SJCRH30 (cell line): ENCODE results near the gene CTNNAL1. TPM values are rescaled to one million over a fixed set of nuclear protein-coding genes. Genes with fewer than 3 reads are reported as not detected.
"Not testable (repeated sequence)": the region's sequence is repeated elsewhere in the genome, so short reads cannot be mapped to it uniquely, and the experiment has no call there.

Experiments used
- DNase-seq, 2 experiments: peaks; one replicate each; pipeline ENCODE4 v3.0.0-alpha.2; 2015 to 2020
- H3K27ac ChIP-seq: fragments of 250-450 bp; sonication (Bioruptor Pico); 2 replicates; pipeline ENCODE4 v1.5.1; 2020; ENCODE audit warnings: mild to moderate bottlenecking, moderate library complexity
- H3K27me3 ChIP-seq: fragments of 250-450 bp; sonication (Bioruptor Pico); 2 replicates; pipeline ENCODE4 v1.5.1; 2020; ENCODE audit warnings: mild to moderate bottlenecking, moderate library complexity
- H3K36me3 ChIP-seq: fragments of 250-450 bp; sonication (Bioruptor Pico); 2 replicates; pipeline ENCODE4 v1.5.1; 2020; ENCODE audit warnings: mild to moderate bottlenecking, moderate library complexity
- H3K4me1 ChIP-seq: fragments of 250-450 bp; sonication (Bioruptor Pico); 2 replicates; pipeline ENCODE4 v1.5.1; 2020; ENCODE audit warnings: mild to moderate bottlenecking, moderate library complexity
- H3K4me3 ChIP-seq: fragments of 250-450 bp; sonication (Bioruptor Pico); 2 replicates; pipeline ENCODE4 v1.5.1; 2020; ENCODE audit warnings: mild to moderate bottlenecking, moderate library complexity
- H3K9me3 ChIP-seq: fragments of 250-450 bp; sonication (Bioruptor Pico); replicated peaks from 2 replicates; pipeline ENCODE4 v1.5.1; 2020; ENCODE audit warnings: mild to moderate bottlenecking, moderate library complexity
- total RNA-seq: library from RNA; depleted of rRNA; stranded (reverse); fragments of >200 nt; shearing (Covaris generic); gene quantifications from 2 replicates; pipeline ENCODE4 v1.2.3, GENCODE V29; 2014

CTNNAL1 gene
- total RNA-seq, 1 experiment from 2014 or later = 89.7 TPM

DNA sequence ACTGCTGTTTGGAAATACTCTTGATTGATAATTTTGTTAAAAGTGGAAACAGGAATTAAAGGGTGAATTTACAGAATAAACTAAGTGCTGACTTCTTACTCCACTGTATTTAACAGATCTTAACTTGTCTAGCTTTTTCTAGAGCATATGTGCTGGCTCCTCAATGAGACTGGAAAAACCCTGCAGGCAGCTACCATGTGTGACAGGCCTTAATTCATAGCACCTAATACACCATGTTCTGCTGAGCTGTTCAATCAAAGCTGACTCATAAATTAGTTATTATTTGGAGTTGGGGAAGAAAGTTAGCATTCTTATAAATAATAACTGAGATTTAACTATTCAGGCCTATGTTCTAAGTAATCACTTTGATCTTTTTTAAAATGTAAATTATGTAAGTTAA, 29.4 kb downstream of the CTNNAL1 start:
- Histone ChIP-seq H3K4me3 (no peak overlapping the region), H3K27ac (no peak overlapping the region), H3K4me1 (no peaks in the 10 kb centered on the region), H3K9me3 (no peaks in the 10 kb centered on the region), H3K27me3 (no peaks in the 10 kb centered on the region), H3K36me3 (peaks cover 51% of the 10 kb centered on the region)
- DNase-seq = no peak

DNA sequence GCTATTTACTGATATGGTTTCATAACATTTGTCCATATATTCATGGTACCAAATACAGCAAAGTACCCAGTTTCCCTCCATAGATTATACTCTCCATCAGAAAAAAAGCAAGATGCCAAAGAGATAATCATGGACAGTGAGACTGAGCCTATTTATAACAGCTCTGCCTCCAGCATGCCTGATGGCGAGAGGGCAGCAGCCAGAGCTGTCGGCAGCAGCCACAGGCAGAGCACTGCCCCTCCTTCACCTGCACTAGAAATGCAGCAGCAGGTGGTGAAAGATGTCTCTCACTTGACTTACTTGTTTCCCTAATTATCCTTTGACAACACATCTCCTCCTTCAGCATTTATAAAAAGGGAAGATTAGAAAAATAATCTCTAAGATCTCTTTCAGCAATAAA, 32.4 kb downstream of the CTNNAL1 start:
- H3K36me3 ChIP-seq = peaks cover 63% of the 10 kb centered on the region
- 0 out of 2 replicates have a peak, but pooled peaks cover 4% of the 10 kb centered on the region for H3K27me3 ChIP-seq
- no peak overlapping the region for H3K27ac ChIP-seq
- no peaks in the 10 kb centered on the region for H3K4me1 ChIP-seq
- no peak for DNase-seq
- H3K9me3 ChIP-seq = no peaks in the 10 kb centered on the region
- no peak overlapping the region for H3K4me3 ChIP-seq

DNA sequence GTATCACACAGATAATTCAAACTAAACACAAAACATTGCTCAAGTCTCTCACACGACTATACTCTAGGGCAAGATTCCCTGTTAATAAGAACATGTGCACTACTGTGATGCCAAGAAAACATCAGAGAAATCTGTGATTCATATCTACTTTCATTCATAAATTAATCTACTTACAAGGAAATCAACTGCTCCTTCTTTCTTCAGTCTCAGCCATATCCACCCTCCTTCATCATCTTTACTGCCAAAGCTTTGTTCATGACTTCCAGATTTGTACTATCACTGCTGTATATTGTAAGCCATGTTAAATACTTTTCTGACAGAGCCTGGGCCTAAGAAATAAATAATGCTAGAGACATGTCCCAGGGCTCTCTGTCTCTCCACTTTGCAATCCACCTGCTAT, 35.1 kb downstream of the CTNNAL1 start:
- H3K27ac ChIP-seq = no peak overlapping the region
- H3K27me3 ChIP-seq = 0 out of 2 replicates have a peak, but pooled peaks cover 5% of the 10 kb centered on the region
- H3K4me1 ChIP-seq = no peaks in the 10 kb centered on the region
- DNase-seq = no peak
- no peaks in the 10 kb centered on the region for H3K9me3 ChIP-seq
- no peak overlapping the region for H3K4me3 ChIP-seq
- H3K36me3 ChIP-seq = peaks cover 49% of the 10 kb centered on the region

DNA sequence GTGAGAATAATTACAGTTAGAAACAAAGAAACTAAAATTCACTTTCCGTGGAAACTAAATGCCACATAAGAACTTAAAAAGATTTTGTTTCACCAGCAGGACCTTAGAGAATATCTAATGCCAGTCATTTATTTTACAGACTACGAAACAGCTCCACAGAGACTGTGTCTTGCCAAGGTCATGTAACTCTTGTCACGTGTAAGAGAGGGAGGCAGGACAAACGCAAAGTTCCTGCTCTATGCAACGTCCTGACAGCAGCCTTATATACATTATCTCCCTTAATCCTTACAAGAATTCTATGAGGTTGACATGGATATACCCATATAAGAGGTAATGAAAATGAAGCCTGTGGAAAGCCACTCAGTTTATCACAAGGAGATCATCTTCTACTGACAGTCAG, 39.4 kb downstream of the CTNNAL1 start:
- no peak overlapping the region for H3K4me3 ChIP-seq
- peaks cover 44% of the 10 kb centered on the region for H3K36me3 ChIP-seq
- no peak for DNase-seq
- 0 out of 2 replicates have a peak, but pooled peaks cover 5% of the 10 kb centered on the region for H3K27me3 ChIP-seq
- H3K9me3 ChIP-seq = no peaks in the 10 kb centered on the region
- no peak overlapping the region for H3K27ac ChIP-seq
- H3K4me1 ChIP-seq = no peaks in the 10 kb centered on the region

DNA sequence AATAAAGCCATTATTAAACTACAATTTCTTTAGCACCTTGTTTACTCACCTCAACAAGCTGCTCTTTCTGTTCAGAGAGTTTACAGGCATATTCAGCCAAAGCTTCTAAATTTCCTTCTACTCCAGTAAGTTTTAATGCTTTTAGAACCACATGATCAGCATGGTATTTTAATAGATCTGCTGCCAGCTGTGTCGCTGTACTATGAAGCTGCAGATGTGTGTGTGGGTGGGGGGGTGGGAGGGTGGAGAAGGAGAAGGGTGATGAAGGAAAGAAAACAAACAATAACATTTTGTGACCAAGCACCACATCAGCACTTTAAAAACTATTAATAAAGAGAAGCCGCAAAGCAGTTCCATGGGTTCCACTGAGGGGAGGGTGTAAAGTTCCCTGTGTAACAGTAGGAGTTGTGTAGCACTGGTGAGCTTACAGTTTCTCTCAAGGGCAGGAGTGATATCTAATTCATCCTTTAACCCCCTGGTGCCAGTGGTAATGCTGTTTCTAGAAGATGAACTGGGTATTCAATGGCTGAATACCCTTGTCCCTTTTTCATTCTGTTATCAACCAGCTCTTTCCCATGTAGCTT, 40.6 kb downstream of the CTNNAL1 start:
- Histone ChIP-seq H3K27ac (no peak overlapping the region), H3K9me3 (no peaks in the 10 kb centered on the region), H3K27me3 (0 out of 2 replicates have a peak, but pooled peaks cover 5% of the 10 kb centered on the region), H3K4me1 (no peaks in the 10 kb centered on the region), H3K4me3 (no peak overlapping the region), H3K36me3 (peaks cover 32% of the 10 kb centered on the region)
- no peak for DNase-seq

DNA sequence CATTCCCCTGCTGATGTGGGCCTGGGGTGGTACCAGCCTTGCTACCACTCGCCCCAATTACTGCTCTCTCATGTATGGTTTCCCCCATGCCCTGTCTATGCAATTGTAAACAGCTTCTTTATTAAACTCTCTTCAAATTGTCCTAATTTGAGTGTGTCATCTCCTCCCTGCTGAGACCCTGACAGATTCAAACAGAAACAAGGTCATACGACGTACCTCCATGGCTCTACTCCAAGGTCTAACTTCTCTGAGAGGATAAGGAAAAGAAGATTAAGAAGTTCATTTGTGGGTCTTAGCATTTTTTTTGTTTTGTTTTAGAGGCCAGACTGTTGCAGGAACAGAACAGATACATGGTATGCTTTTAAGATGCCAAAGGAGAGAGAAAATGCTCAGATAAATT, 41.1 kb downstream of the CTNNAL1 start:
- no peak overlapping the region for H3K27ac ChIP-seq

DNA sequence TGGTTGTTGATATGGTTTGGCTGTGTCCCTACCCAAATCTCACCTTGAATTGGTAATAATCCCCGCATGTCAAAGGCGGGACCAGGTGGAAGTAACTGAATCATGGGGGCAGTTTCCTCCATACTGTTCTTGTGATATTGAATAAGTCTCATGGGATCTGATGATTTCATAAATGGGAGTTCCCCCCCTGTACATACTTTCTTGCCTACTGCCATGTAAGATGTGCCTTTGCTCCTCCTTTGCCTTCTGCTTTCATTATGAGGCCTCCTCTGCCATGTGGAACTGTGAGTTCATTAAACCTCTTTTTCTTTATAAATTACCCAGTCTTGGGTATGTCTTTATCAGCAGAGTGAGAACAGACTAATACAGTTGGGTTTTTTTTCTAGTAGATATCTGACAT, 41.9 kb downstream of the CTNNAL1 start:
- peaks cover 29% of the 10 kb centered on the region for H3K36me3 ChIP-seq
- not testable (repeated sequence) for H3K4me3 ChIP-seq, H3K27me3 ChIP-seq, H3K27ac ChIP-seq, H3K4me1 ChIP-seq, DNase-seq, H3K9me3 ChIP-seq

More for the DNA sequence above, 41.1 kb downstream of the CTNNAL1 start:
- 0 out of 2 replicates have a peak, but pooled peaks cover 5% of the 10 kb centered on the region for H3K27me3 ChIP-seq
- DNase-seq = no peak
- no peaks in the 10 kb centered on the region for H3K9me3 ChIP-seq
- H3K36me3 ChIP-seq = peaks cover 32% of the 10 kb centered on the region
- no peak overlapping the region for H3K4me3 ChIP-seq
- no peaks in the 10 kb centered on the region for H3K4me1 ChIP-seq

DNA sequence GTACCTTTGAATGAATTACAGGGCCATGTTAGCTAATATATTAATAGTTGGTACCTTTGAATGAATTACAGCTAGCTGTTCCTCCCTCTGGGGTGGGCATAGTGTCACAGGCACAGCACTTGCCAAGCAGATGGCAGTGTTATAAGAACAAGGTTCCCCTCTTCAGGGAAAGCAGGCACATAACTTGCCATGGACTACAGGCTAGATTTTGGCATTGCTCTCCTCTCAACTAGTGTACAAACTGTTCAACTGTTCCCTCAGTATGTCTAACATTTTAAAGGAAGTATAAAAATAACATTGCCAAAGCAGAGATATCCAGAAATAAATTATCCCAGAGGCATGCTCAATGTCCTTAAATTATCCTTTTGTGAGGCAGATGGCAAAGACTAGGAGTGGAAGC, 45.4 kb downstream of the CTNNAL1 start:
- no peak overlapping the region for H3K27ac ChIP-seq
- no peak overlapping the region for H3K4me3 ChIP-seq
- DNase-seq = no peak
- no peaks in the 10 kb centered on the region for H3K4me1 ChIP-seq
- H3K36me3 ChIP-seq = peaks cover 38% of the 10 kb centered on the region
- no peaks in the 10 kb centered on the region for H3K9me3 ChIP-seq
- H3K27me3 ChIP-seq = no peaks in the 10 kb centered on the region

DNA sequence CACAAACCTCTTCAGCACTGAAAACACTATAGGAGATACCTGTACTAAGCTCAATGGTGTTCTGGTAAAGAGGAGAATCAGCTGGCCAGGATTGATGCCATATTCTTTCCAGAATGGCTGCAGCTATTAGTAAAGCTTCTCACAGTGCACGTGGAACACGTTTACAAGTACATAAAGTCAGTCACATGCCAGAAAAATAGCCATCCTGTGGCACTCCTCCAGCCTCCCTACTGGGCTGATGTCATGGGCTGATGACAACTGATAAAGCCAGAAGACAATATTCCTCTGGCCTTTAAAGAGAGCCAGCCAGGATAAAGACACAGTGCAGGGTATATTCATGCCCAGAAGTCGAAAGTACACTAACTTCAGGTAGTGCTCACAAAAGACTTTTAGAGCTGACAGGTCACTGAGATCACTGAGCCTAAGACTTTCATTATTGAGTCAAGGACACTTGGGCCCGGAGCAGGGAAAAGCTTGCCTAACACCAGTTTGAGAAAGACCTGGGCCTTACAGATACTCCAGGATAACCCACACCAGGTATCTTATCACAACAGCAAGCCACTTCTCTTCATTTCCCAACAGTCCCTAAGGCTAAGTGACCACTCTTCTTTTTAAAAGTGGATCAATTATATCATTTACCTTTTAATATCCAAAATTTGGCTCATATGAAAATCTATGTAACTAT, 49.7 kb downstream of the CTNNAL1 start:
- Histone ChIP-seq H3K27ac (no peak overlapping the region), H3K9me3 (no peaks in the 10 kb centered on the region), H3K27me3 (no peaks in the 10 kb centered on the region), H3K36me3 (peaks cover 31% of the 10 kb centered on the region), H3K4me1 (no peaks in the 10 kb centered on the region), H3K4me3 (no peak overlapping the region)
- no peak for DNase-seq

DNA sequence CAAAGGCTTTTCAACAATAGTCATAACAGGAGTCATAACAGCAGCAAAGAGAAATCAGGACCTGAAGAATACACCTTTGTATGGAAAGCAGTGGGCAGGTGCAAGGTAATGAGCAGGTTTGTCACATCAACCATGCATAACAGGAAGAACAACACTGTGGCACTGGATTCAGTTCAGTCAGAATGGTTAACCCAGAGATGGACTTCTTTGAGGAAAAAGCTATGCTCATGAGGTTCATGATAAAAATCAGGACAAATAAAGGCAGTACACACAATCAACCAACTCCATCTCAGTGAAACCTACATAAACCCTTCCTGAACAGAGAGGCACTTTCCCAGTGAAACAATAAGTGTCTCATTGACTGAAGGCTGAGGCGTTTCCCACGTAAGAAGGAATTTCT, 52.1 kb downstream of the CTNNAL1 start:
- Histone ChIP-seq H3K36me3 (peaks cover 25% of the 10 kb centered on the region), H3K4me3 (no peak overlapping the region), H3K4me1 (no peaks in the 10 kb centered on the region), H3K9me3 (no peaks in the 10 kb centered on the region), H3K27ac (no peak overlapping the region), H3K27me3 (no peaks in the 10 kb centered on the region)
- DNase-seq = no peak

DNA sequence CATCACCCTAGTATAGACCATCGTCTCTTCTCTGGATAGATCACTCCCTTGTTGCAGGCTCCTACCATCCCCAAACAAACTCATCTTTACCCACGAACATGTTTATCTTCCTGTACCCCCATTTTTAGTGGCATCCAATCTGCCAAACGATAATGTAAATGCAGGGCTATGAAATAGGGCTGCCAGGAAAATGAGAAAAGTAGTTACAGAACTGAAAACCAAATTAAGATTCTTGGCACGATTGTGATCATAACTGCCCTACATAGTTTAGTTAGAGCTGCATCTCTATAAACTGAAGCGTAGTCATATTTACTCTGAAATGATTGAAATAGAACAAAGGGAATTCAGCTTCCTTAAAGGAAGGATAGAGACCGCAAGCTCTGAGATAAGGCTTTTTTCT, 53.0 kb downstream of the CTNNAL1 start:
- DNase-seq = no peak
- Histone ChIP-seq H3K27ac (no peak overlapping the region), H3K36me3 (peaks cover 18% of the 10 kb centered on the region), H3K27me3 (no peaks in the 10 kb centered on the region), H3K4me1 (no peaks in the 10 kb centered on the region), H3K9me3 (no peaks in the 10 kb centered on the region), H3K4me3 (no peak overlapping the region)

DNA sequence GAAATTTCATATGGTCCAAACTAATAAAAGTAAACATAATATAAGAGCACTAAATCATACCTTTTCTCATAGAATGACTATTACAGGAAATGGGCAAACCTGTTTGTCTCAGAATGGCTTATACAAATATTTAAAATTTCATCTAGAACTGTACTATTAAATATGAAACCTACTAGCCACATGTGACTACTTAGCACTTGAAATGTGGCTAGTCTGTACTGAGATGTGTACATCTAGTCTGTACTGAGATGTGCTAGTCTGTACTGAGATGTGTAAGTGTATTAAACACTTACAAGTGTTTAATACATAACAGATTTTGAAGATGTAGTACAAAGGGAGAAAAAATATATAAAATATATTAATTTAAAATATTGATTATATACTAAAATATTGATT, 56.7 kb downstream of the CTNNAL1 start:
- H3K4me3 ChIP-seq = no peak overlapping the region
- no peaks in the 10 kb centered on the region for H3K9me3 ChIP-seq
- H3K4me1 ChIP-seq = no peaks in the 10 kb centered on the region
- H3K27me3 ChIP-seq = no peaks in the 10 kb centered on the region
- no peak overlapping the region for H3K27ac ChIP-seq
- H3K36me3 ChIP-seq = peaks cover 8% of the 10 kb centered on the region; the same call in 1 of the 2 replicates
- DNase-seq = no peak

DNA sequence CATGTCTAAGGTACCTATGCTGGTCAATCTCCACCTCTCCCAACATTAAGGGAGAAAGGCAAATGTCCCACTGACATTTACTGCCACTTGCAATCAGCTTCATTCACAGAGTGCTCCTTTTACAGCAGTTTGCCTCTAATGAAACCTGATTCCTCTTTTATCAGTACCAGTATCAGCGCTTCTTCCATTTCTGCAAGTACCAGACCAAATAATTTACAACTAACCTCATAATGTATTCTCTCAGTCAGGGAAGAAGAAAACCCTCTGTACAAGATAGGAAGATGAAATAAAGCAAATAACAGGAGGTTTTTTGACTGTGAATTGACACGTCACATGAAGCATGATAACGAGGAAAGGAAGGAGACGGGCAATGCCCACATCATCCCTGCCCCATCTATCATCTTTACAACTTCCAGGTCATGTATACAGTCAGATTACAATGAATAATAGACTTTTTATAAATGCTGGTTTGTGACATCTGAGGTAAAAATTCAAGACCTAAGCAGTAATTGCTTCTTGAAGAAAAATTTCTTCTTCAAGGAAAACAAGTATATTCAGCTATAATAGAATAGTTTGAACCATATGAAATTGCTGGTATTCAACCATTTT, 57.2 kb downstream of the CTNNAL1 start:
- Histone ChIP-seq H3K27me3 (no peaks in the 10 kb centered on the region), H3K36me3 (peaks cover 5% of the 10 kb centered on the region; the same call in 1 of the 2 replicates), H3K9me3 (no peaks in the 10 kb centered on the region), H3K4me3 (no peak overlapping the region), H3K27ac (no peak overlapping the region), H3K4me1 (no peaks in the 10 kb centered on the region)
- no peak for DNase-seq

DNA sequence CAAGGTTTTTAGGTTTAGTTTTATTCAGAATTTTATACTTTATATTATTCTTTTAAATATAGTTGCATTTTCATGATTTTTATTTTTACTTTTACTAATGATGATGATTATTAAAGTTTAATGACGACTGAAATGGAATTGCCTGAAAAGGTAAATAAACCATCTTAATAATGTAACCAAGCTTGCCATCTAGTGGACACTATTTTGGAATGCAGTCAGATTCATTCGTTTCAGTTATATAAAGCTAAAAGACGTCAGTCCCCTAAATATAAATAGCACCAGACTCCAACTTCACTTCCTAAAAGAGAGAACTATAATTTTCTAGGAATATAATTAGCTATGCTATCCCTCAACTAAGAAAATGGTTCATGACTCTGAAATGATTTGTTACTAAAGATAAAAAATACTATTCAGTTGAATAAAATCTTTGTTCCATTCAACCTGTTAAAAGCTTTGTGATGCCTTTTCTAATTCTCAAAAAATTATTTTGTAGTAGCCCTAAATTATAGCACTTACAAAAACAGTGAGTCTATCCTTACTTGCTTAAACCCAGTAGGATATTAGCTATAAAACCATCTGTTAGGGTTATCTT, 59.2 kb downstream of the CTNNAL1 start:
- Histone ChIP-seq H3K9me3 (no peaks in the 10 kb centered on the region), H3K27ac (no peak overlapping the region), H3K4me3 (no peak overlapping the region), H3K4me1 (no peaks in the 10 kb centered on the region), H3K27me3 (no peaks in the 10 kb centered on the region), H3K36me3 (peaks cover 6% of the 10 kb centered on the region)
- peak in 1 of 2 experiments; percentile 46 for DNase-seq

DNA sequence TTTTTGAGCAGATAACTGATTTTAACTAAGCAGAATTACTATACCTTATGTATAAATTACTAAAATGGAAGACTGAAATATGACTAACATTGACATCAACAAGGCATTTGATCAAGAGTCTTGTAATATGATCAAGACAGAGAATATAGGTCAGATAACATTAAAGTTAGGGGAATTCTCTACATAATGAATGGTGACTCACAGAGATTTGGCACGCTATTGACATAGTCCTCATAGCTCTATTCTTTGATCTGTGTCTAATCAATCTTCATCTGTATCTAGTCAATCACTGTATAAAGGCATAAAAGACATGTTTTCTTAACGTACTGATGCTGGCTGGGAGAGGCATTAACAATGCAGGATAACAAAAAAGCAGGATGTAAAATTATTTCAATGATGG, 61.7 kb downstream of the CTNNAL1 start:
- DNase-seq = no peak
- Histone ChIP-seq H3K9me3 (no peaks in the 10 kb centered on the region), H3K4me1 (no peaks in the 10 kb centered on the region), H3K4me3 (no peak overlapping the region), H3K27me3 (no peaks in the 10 kb centered on the region), H3K27ac (no peak overlapping the region), H3K36me3 (peaks cover 10% of the 10 kb centered on the region)
